GM18951 (cell line): ENCODE results near the gene RIPK4.
"Not testable (repeated sequence)": the region's sequence is repeated elsewhere in the genome, so short reads cannot be mapped to it uniquely, and the experiment has no call there.

Experiments used
- POLR2A ChIP-seq: IDR thresholded peaks from 4 replicates; pipeline ENCODE4 v1.6.1; 2011; ENCODE audit warnings: mild to moderate bottlenecking; ENCODE audit not compliant: insufficient read length, insufficient read depth; ENCODE audit errors: extremely low read depth
- in situ Hi-C: fragments of 300-500 bp; cut with MboI; formaldehyde crosslinking; loops from one replicate; pipeline ENCODE4 v1.12.0; 2022; ENCODE audit warnings: low sequenced_read_pairs, mixed read lengths, inconsistent platforms; ENCODE audit not compliant: unreplicated experiment

Gene RIPK4

DNA sequence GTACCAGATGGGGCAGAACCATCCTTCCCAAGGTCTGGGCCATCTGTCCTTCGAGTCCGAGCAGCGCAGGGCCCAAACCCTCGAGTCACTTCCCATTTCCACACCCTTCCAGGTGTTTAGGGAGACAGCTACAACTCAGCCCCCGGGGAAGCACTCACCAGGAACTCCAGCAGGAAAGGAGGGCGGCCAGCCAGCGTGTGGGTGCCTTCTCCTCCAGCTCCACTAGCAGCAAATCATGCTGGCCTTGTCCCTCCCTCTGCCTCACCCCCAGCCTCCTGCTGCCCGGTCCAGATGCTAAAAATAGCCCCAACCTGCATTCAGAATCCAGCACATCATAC is 56.1 kb downstream of the RIPK4 start:
- TF ChIP-seq POLR2A: no peak
- in situ Hi-C loops: no loop called here

GRCh38 chr21:41709965-41710822 is 56.7 kb downstream of the RIPK4 start:
- in situ Hi-C loops: no loop called here
- TF ChIP-seq POLR2A: no peak

DNA sequence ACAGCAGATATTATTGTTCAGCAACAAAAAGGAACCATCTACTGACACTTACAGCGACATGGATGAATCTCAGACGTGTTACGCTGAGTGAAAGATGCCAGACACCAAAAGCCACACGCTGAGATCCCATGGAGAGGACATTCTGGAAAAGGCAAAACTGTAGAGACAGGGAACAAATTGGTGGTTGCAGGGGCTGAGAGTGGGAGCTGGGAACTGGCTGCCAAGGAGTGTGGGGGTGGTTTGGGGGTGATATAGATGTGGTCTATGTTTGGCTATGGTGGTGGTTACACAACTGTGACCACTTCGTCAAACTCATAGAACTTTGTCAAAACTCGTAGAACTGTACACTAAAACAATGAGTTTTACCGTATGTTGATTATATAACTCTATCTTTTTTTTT is 57.7 kb downstream of the RIPK4 start:
- TF ChIP-seq POLR2A: no peak
- in situ Hi-C loops: no loop called here

DNA sequence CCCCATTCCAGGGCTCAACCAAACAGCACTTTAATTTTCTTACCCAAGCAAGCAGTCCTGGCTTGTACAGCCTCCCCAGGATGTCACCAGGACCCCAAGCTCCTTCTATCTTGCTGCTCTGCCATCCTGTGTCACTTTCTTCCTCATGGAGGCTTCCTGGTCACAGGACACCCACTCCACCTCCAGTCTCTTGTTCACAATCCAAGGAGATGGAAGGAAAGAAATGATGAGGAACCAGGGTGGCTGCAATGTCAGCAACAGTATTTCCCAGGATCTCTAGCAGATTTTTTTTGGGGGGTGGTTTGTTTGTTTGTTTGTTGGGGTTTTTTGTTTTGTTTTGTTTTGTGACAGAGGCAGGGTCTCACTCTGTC is 58.9 kb downstream of the RIPK4 start:
- TF ChIP-seq POLR2A: no peak
- in situ Hi-C loops: no loop called here

DNA sequence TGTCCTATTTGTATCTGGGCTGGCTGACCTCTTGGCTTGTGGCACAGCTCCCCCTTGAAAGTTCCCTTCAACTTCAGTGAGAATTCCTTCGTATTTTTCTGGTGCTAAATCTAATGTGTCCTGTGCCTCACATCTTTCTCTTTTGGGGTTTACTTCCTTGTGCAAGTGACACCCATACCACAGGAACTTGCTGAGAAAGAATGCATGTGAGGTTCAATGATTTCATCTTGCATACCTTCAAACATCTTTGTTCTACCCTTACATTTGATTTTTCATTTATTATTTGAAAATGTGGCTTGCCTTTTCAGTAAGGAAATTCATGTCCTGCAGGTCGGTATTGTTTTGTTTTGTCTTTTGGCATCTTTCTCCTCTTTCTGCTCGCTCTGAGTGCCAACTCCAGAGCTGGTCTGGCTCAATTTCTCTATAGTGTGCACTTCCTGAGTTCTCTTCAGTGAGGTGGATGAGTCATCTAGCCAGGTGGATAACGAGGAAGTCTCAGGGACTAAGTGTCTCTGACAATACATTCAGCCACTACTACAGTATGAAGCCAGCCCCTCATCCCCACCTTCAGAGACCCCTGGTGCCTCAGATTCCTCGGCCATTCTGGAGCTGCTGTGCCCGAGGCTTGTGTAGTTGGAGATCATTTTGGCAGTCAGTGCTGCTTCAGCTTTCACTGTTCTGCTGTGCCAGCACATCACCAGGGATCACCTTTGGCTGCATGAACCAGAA is 59.5 kb downstream of the RIPK4 start:
- no peak for TF ChIP-seq POLR2A
- in situ Hi-C loops: no loop called here

- TF ChIP-seq POLR2A: no peak
- in situ Hi-C loops: no loop called here
These were observed 60.2 kb downstream of the RIPK4 start for GRCh38 chr21:41706678-41707077.

GRCh38 chr21:41706263-41706639 is 60.6 kb downstream of the RIPK4 start:
- TF ChIP-seq POLR2A: no peak
- in situ Hi-C loops: no loop called here

- no peak for TF ChIP-seq POLR2A
- in situ Hi-C loops: no loop called here
These were observed 61.1 kb downstream of the RIPK4 start for GRCh38 chr21:41705546-41706262.

- no peak for TF ChIP-seq POLR2A
- in situ Hi-C loops: no loop called here
These were observed 62.9 kb downstream of the RIPK4 start for GRCh38 chr21:41703857-41704501.

DNA sequence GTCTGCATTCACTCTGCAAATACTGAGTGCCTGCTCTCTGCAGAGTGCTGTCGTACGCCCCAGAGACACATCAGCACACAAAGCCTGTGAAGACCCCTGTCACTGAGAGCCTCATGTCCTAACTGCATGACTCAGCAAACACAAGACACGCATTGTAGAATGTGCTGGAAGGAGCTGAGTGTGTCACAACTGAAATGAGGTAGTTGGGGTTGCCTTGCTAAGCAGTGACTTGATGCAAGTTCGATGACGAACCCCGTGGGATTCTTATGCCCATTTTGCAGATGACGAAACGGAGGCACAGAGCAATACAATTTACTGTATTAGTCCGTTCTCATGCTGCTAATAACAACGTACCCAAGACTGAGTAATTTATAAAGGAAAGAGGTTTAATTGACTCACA is 65.1 kb downstream of the RIPK4 start:
- no peak for TF ChIP-seq POLR2A
- in situ Hi-C loops: no loop called here

DNA sequence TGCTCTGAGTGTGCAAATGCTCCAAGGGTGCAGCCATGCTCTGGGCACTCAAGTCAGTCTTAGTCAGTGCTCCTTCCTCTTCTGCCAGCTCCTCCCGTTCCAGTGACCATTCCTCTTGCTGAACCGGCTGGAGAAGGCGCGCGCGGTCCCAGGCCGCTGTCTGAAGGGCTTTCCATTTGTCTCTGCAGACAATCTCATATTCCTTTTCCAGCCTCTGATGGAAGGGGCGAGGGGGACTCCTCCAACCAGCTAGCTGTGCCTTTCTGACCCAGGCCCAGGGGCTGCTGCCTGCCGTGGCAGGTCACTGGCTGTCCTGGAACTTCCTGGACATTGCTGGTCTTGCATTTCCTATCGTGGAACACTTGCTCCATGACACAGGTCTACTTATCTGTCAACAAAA is 67.5 kb downstream of the RIPK4 start:
- in situ Hi-C loops: no loop called here

GRCh38 chr21:41698071-41698470 is 68.8 kb downstream of the RIPK4 start:
- TF ChIP-seq POLR2A: no peak
- in situ Hi-C loops: no loop called here

More for the DNA sequence above, 67.5 kb downstream of the RIPK4 start:
- no peak for TF ChIP-seq POLR2A

DNA sequence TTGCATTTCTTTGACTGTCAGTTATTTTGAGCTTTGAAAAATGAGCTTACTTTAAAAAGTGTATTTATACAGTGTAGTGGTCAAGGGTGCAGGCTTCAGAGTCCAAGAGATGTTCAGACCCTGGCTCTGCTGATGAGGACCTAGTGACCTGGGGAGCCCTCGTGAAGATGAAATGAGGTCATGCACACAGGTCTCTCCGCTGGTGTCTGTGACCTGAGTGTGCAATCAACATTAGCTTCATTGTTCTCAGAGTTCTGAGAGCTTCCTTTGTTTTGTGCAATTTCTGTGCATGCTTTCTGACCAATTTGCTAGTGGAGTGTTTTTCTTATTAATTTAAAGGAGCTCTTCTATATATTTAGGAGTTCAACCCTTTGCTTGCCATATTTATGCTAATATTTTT is 71.3 kb downstream of the RIPK4 start:
- no peak for TF ChIP-seq POLR2A
- in situ Hi-C loops: no loop called here

DNA sequence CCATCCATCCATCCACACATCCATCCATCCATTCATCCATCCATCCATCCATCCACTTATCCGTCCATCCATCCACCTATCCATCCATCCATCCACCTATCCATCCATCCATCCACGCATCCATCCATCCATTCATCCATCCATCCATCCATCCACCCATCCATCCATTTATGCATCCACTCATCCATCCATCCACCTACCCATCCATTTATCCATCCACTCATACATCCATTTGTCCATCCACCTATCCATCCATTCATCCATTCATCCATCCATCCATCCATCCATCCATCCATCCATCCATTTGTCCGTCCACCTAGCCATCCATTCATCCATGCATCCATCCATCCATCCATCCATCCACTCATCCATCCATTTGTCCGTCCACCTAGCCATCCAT is 72.8 kb downstream of the RIPK4 start:
- in situ Hi-C loops: not testable (repeated sequence)
